ENCODE data around the gene MAML1. TPM values are rescaled to one million over a fixed set of nuclear protein-coding genes. Genes with fewer than 3 reads are reported as not detected.
"Not testable (repeated sequence)": the region's sequence is repeated elsewhere in the genome, so short reads cannot be mapped to it uniquely, and the experiment has no call there.

Gene MAML1
- total RNA-seq, 1 experiment from 2014 or later: 13.4 TPM

- DNase-seq (ENCODE audit: low read depth): no peak
- in situ Hi-C loops (cut with HindIII; ENCODE audit: low pct_unique_long_range_greater_than_20kb, low sequenced_read_pairs): no loop called here
Observed at GRCh38 chr5:179730356-179730755, 2.3 kb upstream of the MAML1 start.

DNA sequence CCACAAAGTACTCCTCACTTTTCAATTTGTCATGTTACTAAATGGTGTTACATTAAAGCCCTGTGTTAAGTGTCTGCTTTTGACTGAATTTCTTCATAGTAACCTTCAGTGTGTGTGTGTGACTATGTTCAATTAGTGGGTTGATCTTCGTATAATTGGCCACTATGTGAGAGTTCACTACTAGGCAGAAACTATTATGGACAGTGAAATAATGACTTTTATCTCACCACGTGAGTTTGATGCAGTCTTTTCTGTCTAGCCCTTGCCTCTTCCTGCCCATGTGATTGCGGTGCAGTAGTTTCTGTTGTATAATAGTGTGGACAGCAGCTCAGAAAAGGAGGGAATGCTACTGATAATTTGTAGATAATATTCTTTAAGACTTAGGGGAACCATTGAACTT, 1.8 kb upstream of the MAML1 start:
- no peak for DNase-seq (ENCODE audit: low read depth)
- in situ Hi-C loops (cut with HindIII; ENCODE audit: low pct_unique_long_range_greater_than_20kb, low sequenced_read_pairs): no loop called here

GRCh38 chr5:179731791-179732411, 721 bp upstream of the MAML1 start:
- in situ Hi-C loops (cut with HindIII; ENCODE audit: low pct_unique_long_range_greater_than_20kb, low sequenced_read_pairs): no loop called here
- DNase-seq (ENCODE audit: low read depth): no peak

GRCh38 chr5:179732918-179733771, 523 bp downstream of the MAML1 start:
- peak; percentile 49 for DNase-seq (ENCODE audit: low read depth)
- in situ Hi-C loops (cut with HindIII; ENCODE audit: low pct_unique_long_range_greater_than_20kb, low sequenced_read_pairs): no loop called here

- no peak for DNase-seq (ENCODE audit: low read depth)
- in situ Hi-C loops (cut with HindIII; ENCODE audit: low pct_unique_long_range_greater_than_20kb, low sequenced_read_pairs): no loop called here
Observed at GRCh38 chr5:179733772-179734126, 1.1 kb downstream of the MAML1 start.

DNA sequence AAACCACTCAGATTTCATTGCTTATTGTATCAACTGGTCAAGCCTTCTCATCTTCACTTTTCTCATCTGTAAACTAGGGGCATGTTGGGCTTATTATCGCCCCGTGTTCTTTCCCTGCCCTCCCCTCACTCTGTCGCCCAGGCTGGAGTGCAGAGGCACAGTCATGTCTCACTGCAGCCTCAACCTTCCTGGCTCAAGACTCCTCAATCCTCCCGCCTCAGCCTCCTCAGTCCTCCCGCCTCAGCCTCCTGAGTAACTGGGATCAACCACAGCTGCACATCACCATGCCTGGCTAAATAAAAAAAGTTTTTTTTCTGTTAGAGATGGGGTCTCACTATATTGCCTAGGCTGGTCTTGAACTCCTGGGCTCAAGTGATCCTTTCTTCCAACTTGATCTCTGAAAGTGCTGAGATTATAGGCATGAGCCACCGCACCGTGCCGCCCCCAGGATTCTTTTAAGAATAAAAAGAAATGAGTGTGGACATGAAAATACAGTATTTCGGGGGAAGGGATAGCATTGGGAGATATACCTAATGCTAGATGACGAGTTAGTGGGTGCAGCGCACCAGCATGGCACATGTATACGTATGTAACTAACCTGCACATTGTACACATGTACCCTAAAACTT, 2.0 kb downstream of the MAML1 start:
- in situ Hi-C loops (cut with HindIII; ENCODE audit: low pct_unique_long_range_greater_than_20kb, low sequenced_read_pairs): no loop called here
- DNase-seq (ENCODE audit: low read depth): no peak

GRCh38 chr5:179738742-179739141, 6.1 kb downstream of the MAML1 start:
- DNase-seq (ENCODE audit: low read depth): no peak
- in situ Hi-C loops (cut with HindIII; ENCODE audit: low pct_unique_long_range_greater_than_20kb, low sequenced_read_pairs): no loop called here

DNA sequence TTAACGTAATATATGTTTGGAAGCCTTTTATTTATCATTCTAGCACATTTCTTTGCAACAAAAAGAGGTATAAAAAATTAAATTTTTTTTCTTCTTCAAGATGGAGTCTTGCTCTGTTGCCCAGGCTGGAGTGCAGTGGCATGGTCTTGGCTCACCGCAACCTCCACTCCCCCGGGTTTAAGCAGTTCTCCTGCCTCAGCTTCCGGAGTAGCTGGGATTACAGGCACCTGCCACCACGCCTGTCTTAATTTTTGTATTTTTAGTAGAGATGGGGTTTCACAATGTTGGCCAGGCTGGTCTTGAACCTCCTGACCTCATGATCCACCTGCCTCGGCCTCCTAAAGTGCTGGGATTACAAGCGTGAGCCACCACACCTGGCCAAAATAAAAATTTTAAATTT, 11.5 kb downstream of the MAML1 start:
- in situ Hi-C loops (cut with HindIII; ENCODE audit: low pct_unique_long_range_greater_than_20kb, low sequenced_read_pairs); DNase-seq (ENCODE audit: low read depth): not testable (repeated sequence)

DNA sequence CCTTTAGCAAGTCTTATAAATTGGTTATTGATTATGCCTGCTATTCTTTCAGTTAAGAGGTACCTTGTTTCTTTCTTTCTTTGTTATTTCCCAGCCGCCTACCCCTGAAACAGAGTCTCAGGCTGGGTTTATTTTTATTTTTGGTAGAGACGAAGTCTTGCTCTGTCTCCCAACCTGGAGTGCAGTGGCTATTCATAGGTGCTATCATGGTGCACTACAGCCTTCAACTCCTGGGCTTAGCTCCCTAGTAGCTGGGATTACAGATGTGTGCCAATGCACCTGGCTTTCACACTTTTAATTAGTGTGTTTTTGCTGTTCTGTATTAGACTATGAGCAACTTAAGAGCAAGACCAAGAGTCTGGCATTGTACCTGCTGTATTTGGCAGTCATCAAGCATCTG, 14.2 kb downstream of the MAML1 start:
- no peak for DNase-seq (ENCODE audit: low read depth)
- in situ Hi-C loops (cut with HindIII; ENCODE audit: low pct_unique_long_range_greater_than_20kb, low sequenced_read_pairs): no loop called here

DNA sequence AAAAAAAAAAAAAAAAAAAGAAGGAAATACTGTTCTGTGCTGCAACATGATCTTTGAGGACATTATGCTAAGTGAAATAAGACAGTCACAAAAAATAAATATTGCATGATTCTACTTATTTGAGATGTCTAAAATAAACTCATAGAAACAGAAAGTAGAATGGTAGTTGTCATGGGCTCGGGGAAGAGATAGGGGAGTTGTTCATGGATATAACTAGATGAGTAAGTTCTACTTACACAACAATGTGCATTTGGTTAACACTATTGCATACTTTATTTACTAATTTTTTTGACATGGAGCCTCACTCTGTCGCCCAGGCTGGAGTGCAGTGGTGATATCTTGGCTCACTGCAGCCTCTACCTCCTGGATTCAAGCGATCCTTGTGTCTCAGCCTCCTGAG, 15.2 kb downstream of the MAML1 start:
- in situ Hi-C loops (cut with HindIII; ENCODE audit: low pct_unique_long_range_greater_than_20kb, low sequenced_read_pairs): no loop called here
- no peak for DNase-seq (ENCODE audit: low read depth)

DNA sequence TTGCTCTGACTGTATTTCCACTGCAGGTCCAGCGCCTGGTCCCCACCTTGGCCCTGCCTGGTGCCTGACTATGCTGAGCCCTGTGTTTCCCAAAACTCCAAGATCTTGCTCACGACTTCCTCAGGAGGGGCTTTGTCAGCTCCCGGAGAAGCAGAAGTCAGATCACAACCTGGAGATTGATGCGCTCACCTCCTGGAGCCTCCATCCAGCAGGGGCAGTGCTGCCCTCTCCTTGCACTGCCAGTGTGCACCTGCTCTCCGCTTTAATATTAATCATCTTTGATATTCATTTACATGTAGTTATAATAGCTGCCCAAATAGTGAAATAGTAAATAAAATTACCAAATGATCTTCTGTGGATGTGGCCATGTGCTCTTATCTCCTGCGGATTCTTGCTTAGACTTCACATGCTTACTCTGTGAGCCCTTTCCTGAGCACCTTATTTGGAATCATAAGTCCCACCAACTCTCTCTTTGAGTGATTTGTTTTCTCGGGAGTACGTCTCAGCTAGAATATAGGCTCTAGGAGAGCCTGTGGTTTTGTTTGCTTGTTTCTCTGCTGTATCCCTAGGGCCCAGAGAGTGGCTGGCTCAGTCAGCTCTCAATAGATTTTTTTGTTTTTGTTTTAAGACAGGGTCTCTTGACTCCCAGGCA, 17.4 kb downstream of the MAML1 start:
- no peak for DNase-seq (ENCODE audit: low read depth)
- in situ Hi-C loops (cut with HindIII; ENCODE audit: low pct_unique_long_range_greater_than_20kb, low sequenced_read_pairs): no loop called here

DNA sequence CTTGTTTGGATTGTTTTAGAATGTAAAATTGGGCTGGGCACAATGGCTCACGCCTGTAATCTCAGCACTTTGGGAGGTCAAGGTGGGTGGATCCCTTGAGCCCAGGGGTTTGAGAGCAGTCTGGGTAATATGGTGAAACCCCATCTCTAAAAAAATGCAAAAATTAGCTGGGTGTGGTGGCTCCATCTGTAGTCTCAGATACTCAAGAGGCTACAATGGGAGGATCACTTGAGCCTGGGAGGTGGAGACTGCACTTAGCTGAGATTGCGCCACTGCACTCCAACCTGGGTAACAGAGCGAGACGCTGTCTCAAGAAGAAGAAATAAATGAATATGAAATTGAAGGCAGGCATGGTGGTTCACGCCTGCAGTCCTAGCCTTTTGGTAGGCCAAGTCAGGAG, 21.3 kb downstream of the MAML1 start:
- no peak for DNase-seq (ENCODE audit: low read depth)
- in situ Hi-C loops (cut with HindIII; ENCODE audit: low pct_unique_long_range_greater_than_20kb, low sequenced_read_pairs): no loop called here

DNA sequence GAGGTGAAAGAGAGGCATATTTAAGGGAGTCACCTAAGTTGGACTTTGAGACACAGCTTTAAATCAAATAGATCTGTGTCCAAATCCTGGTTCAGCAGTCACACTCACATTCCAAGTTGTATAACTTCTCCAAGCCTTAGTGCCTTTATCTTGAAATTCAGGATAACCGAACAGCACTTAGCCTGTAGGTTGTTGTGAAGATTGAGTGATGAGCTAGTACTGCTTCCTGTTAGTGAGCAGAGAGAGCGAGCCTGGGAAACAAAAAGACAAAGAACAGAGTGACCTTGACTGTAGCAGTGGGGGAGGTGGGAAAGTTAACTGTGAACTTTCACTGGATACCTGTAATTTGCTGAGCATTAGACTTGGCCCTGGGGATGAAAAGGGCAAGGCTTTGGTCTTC, 22.4 kb downstream of the MAML1 start:
- DNase-seq (ENCODE audit: low read depth): no peak
- in situ Hi-C loops (cut with HindIII; ENCODE audit: low pct_unique_long_range_greater_than_20kb, low sequenced_read_pairs): no loop called here

DNA sequence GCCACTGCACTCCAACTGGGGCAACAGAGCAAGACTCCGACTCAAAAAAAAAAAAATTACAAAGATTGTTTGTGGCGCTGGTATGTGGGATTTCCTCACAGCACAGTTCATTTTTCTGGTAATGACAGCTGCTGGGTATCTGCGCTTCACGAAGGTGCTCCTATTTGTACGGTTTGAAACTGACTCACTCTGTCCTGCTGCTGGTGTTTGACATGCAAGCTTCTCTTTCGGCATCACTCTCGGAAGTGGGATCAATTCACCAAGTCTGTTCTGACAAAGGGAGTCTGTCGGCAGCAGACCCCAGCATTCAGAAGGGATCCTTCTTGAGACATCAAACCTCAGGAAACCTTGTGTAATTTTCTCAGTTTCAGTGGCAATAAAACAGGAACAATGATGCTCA, 26.3 kb downstream of the MAML1 start:
- in situ Hi-C loops (cut with HindIII; ENCODE audit: low pct_unique_long_range_greater_than_20kb, low sequenced_read_pairs): no loop called here

GRCh38 chr5:179759581-179760551, 27.2 kb downstream of the MAML1 start:
- in situ Hi-C loops (cut with HindIII; ENCODE audit: low pct_unique_long_range_greater_than_20kb, low sequenced_read_pairs): no loop called here
- no peak for DNase-seq (ENCODE audit: low read depth)

More for the DNA sequence above, 26.3 kb downstream of the MAML1 start:
- no peak for DNase-seq (ENCODE audit: low read depth)

DNA sequence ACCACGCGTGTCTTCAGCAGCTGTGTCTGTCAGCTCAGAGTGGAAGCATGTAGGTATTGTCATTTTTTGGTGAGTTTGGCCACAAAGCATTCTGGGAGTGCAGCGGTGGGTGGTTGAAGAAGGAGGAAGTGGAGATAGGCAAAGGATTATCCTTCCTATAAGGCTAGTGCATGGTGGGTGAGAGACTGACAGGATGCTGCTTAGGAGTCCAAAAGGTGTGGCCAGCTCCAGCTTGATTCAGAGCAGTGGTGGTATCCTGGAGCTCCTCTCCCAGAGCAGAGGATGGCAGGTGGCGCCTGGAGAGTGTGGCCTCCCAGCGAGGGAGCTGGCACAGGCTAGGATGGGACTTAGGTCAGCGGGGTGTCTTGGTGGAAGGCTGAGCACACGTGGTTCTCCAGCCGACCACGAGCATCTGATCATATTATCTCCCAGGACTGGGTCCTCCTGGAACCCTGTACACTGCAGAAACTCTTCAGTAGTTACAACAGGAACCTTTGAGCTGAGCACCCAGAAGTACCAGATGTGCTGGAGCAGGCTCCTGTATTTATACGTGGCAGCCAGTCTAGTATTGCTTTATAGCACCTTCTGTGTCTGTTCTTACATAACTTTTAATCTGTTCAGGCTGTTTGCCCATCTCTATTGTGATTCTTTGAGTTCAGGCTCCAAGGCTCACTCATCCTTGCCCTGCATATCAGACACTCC, 29.6 kb downstream of the MAML1 start:
- no peak for DNase-seq (ENCODE audit: low read depth)
- in situ Hi-C loops (cut with HindIII; ENCODE audit: low pct_unique_long_range_greater_than_20kb, low sequenced_read_pairs): no loop called here

DNA sequence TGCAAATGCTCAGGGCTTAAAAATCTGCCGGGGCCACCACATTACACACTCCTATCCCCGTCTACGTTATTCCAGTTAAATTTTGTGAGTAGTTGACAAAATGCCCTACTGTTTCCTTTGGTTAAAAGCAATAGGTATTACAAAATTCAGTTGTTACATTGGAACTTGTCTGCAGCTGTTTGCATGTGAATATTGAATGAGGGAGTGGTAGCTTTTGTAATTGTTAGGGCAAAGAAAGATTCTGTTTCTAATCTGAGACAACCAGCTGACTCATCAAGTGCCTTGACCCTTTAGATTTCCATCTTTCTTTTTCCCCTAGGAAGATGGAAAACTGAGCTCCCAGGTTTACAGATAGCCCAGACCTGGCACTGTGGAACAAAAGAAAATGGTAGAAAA, 30.2 kb downstream of the MAML1 start:
- DNase-seq (ENCODE audit: low read depth): no peak
- in situ Hi-C loops (cut with HindIII; ENCODE audit: low pct_unique_long_range_greater_than_20kb, low sequenced_read_pairs): no loop called here
